RWPE2 (cell line): Measurements from ENCODE around the gene CNTNAP2.

Experiments
- ATAC-seq: fragments of 200-7000 bp; cut with Tn5 transposase; 3 replicates; pipeline ENCODE4 v1.9.1; 2021; ENCODE audit warnings: low read depth
- DNase-seq: peaks from one replicate; pipeline ENCODE4 v3.0.0-alpha.2; 2020; ENCODE audit warnings: low spot score
- H3K27ac ChIP-seq: fragments of 450-650 bp; 2 replicates; pipeline ENCODE4 v1.5.1; 2017; ENCODE audit warnings: mild to moderate bottlenecking; ENCODE audit not compliant: poor library complexity, severe bottlenecking
- H3K27me3 ChIP-seq: fragments of 250-450 bp; sonication (Bioruptor Pico); 2 replicates; pipeline ENCODE4 v1.5.1; 2021; ENCODE audit warnings: mild to moderate bottlenecking, moderate library complexity; ENCODE audit not compliant: insufficient read depth, poor library complexity, severe bottlenecking
- H3K36me3 ChIP-seq: fragments of 250-450 bp; sonication (Bioruptor Pico); 2 replicates; pipeline ENCODE4 v1.5.1; 2020; ENCODE audit warnings: low read depth, mild to moderate bottlenecking, moderate library complexity
- H3K4me1 ChIP-seq: fragments of 250-450 bp; sonication (Bioruptor Pico); 2 replicates; pipeline ENCODE4 v1.5.1; 2021; ENCODE audit warnings: mild to moderate bottlenecking, moderate library complexity; ENCODE audit not compliant: insufficient read depth, poor library complexity, severe bottlenecking
- H3K4me3 ChIP-seq: fragments of 250-450 bp; sonication (Bioruptor Pico); 2 replicates; pipeline ENCODE4 v1.5.1; 2021; ENCODE audit warnings: mild to moderate bottlenecking, moderate library complexity; ENCODE audit not compliant: severe bottlenecking
- H3K9me3 ChIP-seq: fragments of 250-450 bp; sonication (Bioruptor Pico); 2 replicates; pipeline ENCODE4 v1.5.1; 2021; ENCODE audit warnings: mild to moderate bottlenecking, moderate library complexity; ENCODE audit not compliant: severe bottlenecking
- TF ChIP-seq, protein P1 (sequence below): fragments of 450-650 bp; IDR thresholded peaks from one replicate; pipeline ENCODE4 v1.5.1; 2017; ENCODE audit warnings: mild to moderate bottlenecking, moderate library complexity; ENCODE audit not compliant: poor library complexity, severe bottlenecking

The CNTNAP2 gene

DNA sequence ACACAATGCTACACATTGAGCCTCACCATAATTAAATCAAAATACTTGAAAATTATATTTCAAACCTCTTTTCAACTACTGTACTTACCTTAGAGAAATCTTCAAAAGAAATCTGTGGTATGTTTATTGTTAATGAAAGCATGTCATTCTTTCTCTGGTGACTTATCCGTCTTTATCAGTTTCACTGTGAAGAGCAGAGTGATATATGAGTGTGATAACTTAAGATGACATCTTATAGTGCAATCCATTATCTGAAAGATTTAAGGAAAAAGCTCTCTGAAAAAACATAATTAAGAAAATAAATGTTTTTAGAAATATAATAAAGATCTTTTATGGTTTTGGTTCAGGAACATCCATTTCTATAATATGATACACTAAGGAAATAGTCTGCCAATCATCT lies 1562.3 kb downstream of the CNTNAP2 start:
- TF ChIP-seq, protein P1, sequence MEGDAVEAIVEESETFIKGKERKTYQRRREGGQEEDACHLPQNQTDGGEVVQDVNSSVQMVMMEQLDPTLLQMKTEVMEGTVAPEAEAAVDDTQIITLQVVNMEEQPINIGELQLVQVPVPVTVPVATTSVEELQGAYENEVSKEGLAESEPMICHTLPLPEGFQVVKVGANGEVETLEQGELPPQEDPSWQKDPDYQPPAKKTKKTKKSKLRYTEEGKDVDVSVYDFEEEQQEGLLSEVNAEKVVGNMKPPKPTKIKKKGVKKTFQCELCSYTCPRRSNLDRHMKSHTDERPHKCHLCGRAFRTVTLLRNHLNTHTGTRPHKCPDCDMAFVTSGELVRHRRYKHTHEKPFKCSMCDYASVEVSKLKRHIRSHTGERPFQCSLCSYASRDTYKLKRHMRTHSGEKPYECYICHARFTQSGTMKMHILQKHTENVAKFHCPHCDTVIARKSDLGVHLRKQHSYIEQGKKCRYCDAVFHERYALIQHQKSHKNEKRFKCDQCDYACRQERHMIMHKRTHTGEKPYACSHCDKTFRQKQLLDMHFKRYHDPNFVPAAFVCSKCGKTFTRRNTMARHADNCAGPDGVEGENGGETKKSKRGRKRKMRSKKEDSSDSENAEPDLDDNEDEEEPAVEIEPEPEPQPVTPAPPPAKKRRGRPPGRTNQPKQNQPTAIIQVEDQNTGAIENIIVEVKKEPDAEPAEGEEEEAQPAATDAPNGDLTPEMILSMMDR = no peak
- Histone ChIP-seq H3K4me3 (no peak overlapping the region), H3K27me3 (no peaks in the 10 kb centered on the region), H3K9me3 (peaks cover 3% of the 10 kb centered on the region), H3K4me1 (no peaks in the 10 kb centered on the region), H3K36me3 (no peaks in the 10 kb centered on the region), H3K27ac (no peak overlapping the region)
- ATAC-seq (no peak), DNase-seq (no peak)

DNA sequence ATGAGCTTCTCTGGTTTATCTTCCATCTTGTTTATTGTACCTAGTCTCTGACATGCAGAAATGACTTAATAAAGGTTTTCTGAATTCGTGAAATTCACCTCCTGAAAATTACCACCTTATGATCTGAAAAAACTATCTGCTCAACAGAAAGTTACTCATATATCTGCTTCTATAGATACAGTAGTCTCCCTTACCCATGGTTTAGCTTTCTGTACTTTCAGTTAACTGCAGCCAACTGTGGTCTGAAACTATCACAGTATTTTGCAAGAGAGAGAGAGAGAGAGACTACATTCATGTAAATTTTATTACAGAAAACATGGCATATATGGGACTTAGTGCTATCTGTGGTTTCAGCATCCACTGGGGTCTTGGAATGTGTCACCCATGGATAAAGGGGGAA lies 1564.9 kb downstream of the CNTNAP2 start:
- Histone ChIP-seq H3K4me1 (no peaks in the 10 kb centered on the region), H3K36me3 (no peaks in the 10 kb centered on the region), H3K9me3 (peaks cover 3% of the 10 kb centered on the region), H3K27me3 (no peaks in the 10 kb centered on the region), H3K4me3 (no peak overlapping the region), H3K27ac (no peak overlapping the region)
- ATAC-seq (no peak), DNase-seq (no peak)
- TF ChIP-seq, protein P1 = no peak

DNA sequence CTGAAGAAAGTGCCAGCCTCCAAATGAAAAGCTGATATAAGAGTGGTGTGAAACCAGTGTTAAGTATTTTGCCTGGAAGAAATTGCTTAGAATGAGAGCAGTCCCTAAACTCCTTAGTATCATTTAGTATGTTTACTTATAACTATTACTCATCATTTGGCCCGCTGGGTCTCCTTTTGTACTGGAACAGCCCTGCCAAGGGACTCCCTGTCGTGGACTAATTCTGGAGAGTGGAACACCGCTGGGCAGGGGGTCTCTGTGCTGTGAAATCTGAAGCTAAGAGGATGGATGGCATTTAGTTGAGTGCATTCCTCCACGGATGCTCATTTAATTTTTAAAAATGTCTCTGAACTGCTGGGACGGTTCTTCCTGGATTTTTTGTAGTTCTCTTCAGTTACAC lies 1584.1 kb downstream of the CNTNAP2 start:
- TF ChIP-seq, protein P1 = no peak
- DNase-seq (no peak), ATAC-seq (no peak)
- Histone ChIP-seq H3K9me3 (no peaks in the 10 kb centered on the region), H3K4me3 (no peak overlapping the region), H3K36me3 (no peaks in the 10 kb centered on the region), H3K4me1 (no peaks in the 10 kb centered on the region), H3K27ac (no peak overlapping the region), H3K27me3 (no peaks in the 10 kb centered on the region)

- Histone ChIP-seq H3K4me3 (no peak overlapping the region), H3K9me3 (no peaks in the 10 kb centered on the region), H3K27me3 (no peaks in the 10 kb centered on the region), H3K27ac (no peak overlapping the region), H3K4me1 (no peaks in the 10 kb centered on the region), H3K36me3 (no peaks in the 10 kb centered on the region)
- no peak for DNase-seq
- TF ChIP-seq, protein P1 = no peak
- no peak for ATAC-seq
These were observed 1591.3 kb downstream of the CNTNAP2 start for GRCh38 chr7:147707926-147708325.

GRCh38 chr7:147708871-147709270 lies 1592.3 kb downstream of the CNTNAP2 start:
- Histone ChIP-seq H3K4me1 (no peaks in the 10 kb centered on the region), H3K27me3 (no peaks in the 10 kb centered on the region), H3K36me3 (no peaks in the 10 kb centered on the region), H3K4me3 (no peak overlapping the region), H3K27ac (no peak overlapping the region), H3K9me3 (no peaks in the 10 kb centered on the region)
- TF ChIP-seq, protein P1 = no peak
- ATAC-seq (no peak), DNase-seq (no peak)
